ENCODE results near the gene RBM34. TPM values are rescaled to one million over a fixed set of nuclear protein-coding genes. Genes with fewer than 3 reads are reported as not detected.

The RBM34 gene
- total and polyA plus RNA-seq, 8 donors, result 9.8 to 79.7 (median 56.7) TPM; not detected in 1

- Histone ChIP-seq H3K4me1 (peaks cover 11 to 50% (median 47%) of the 10 kb centered on the region in 4 donors), H3K4me3 (peak within 1 kb of the TSS; percentile 68 to 93 (median 80)), H3K9me3 (no peaks in the 10 kb centered on the region), H3K36me3 (peaks cover 7 to 49% (median 38%) of the 10 kb centered on the region in 4 donors), H3K27ac (peak within 1 kb of the TSS; percentile 91 to 96 (median 92)), H3K27me3 (no peaks in the 10 kb centered on the region)
- peak; percentile 89 to 95 (median 89) for TF ChIP-seq POLR2AphosphoS5 (IDR thresholded peaks at IDR 0.05)
- no peak for TF ChIP-seq EP300 (IDR thresholded peaks at IDR 0.05)
- peak in 1 of 7 experiments; percentile 14 for TF ChIP-seq CTCF (IDR thresholded peaks at IDR 0.05)
- 1% methylated on average over 64 to 67 of the region's 67 CpGs for WGBS, 5 donors
- intact Hi-C loops (cut with DNase I; ENCODE audit: low total_unique reads), result no loop called here
- peak; percentile 96 to 99 for DNase-seq
Observed at GRCh38 chr1:235128456-235129328, 32.4 kb downstream of the RBM34 start, which contains the start of gene TOMM20. Gene TOMM20, minus strand, starts transcription at chr1:235128837. Its CDS starts 122 bp downstream, at chr1:235128715.

- no peak for TF ChIP-seq POLR2A (IDR thresholded peaks at IDR 0.05)
- TF ChIP-seq CTCF (IDR thresholded peaks at IDR 0.05), result no peak
- TF ChIP-seq POLR2AphosphoS5 (IDR thresholded peaks at IDR 0.05), result no peak
- no peak for TF ChIP-seq EP300 (IDR thresholded peaks at IDR 0.05)
- Histone ChIP-seq H3K9me3 (no peaks in the 10 kb centered on the region), H3K27me3 (no peaks in the 10 kb centered on the region), H3K4me1 (peaks cover 11 to 58% (median 55%) of the 10 kb centered on the region in 4 donors), H3K27ac (peak overlapping the region; percentile 91 to 96 (median 92)), H3K36me3 (peaks cover 7 to 44% (median 30%) of the 10 kb centered on the region in 4 donors), H3K4me3 (peak overlapping the region; percentile 68 to 93 (median 80))
- WGBS, 5 donors, result 1 to 2% (median 1%) methylated on average over 35 of the region's 35 CpGs
- peak in 1 of 2 donors; percentile 29 for DNase-seq
- intact Hi-C loops (cut with DNase I; ENCODE audit: low total_unique reads), result no loop called here
Observed at GRCh38 chr1:235127732-235128455, 33.2 kb downstream of the RBM34 start.

DNA sequence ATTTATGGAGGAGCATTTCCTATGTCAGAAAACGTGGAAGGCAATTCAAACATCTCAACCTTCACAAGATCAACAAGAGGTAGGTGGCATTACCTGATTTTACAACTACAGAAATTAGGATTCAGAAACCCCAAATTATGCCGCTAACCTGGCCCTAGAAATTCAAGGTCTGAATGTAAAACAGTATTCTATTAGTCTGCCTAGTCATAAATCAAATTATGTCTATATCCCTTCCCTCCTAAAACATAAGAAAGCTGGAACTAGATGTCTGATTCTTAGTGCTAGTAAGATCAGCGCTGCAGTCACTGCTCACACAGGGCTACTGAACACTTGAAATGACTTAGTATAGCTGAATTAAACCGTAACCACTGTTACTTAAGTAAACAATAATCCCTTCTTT, 33.8 kb downstream of the RBM34 start:
- DNase-seq, result no peak
- WGBS, 5 donors, result 10 to 20% (median 15%) methylated on average over 4 of the region's 4 CpGs
- Histone ChIP-seq H3K27ac (peak overlapping the region in 1 of 5 donors; percentile 93), H3K27me3 (no peaks in the 10 kb centered on the region), H3K4me3 (peak overlapping the region; percentile 68 to 93 (median 80)), H3K36me3 (peaks cover 7 to 37% (median 23%) of the 10 kb centered on the region in 4 donors), H3K4me1 (peaks cover 11 to 65% (median 59%) of the 10 kb centered on the region in 4 donors), H3K9me3 (no peaks in the 10 kb centered on the region)
- intact Hi-C loops (cut with DNase I; ENCODE audit: low total_unique reads), result no loop called here
- no peak for TF ChIP-seq POLR2A (IDR thresholded peaks at IDR 0.05)
- no peak for TF ChIP-seq CTCF (IDR thresholded peaks at IDR 0.05)
- TF ChIP-seq EP300 (IDR thresholded peaks at IDR 0.05), result no peak
- TF ChIP-seq POLR2AphosphoS5 (IDR thresholded peaks at IDR 0.05), result no peak

DNA sequence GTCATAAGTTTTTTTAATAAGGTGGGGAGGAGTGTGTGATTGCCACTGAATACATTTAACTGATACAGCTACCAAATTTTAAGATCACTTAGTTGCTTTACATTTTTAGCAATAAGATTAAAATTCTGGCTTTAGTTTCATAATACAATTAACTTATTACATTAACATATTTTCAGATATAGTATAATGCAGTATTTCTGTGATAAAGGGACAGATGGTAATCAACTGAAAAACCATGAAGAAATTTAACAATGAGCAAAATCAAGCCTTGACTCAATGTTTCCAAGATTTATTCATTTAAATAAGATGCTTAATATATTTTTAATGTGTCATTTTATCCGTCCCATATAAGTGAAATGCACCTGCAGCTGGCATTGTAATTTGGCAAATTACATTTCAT, 36.4 kb downstream of the RBM34 start:
- WGBS, 5 donors, result 59 to 73% (median 68%) methylated on average over 1 of the region's 1 CpG

More for the DNA sequence above, 36.4 kb downstream of the RBM34 start:
- no peak for DNase-seq
- Histone ChIP-seq H3K4me1 (peaks cover 11 to 73% (median 62%) of the 10 kb centered on the region in 4 donors), H3K9me3 (no peaks in the 10 kb centered on the region), H3K4me3 (no peak overlapping the region), H3K27me3 (no peaks in the 10 kb centered on the region), H3K27ac (no peak overlapping the region), H3K36me3 (peaks cover 9 to 44% (median 27%) of the 10 kb centered on the region in 4 donors)
- intact Hi-C loops (cut with DNase I; ENCODE audit: low total_unique reads), result no loop called here
- TF ChIP-seq CTCF (IDR thresholded peaks at IDR 0.05) (no peak), EP300 (IDR thresholded peaks at IDR 0.05) (no peak), POLR2A (IDR thresholded peaks at IDR 0.05) (no peak), POLR2AphosphoS5 (IDR thresholded peaks at IDR 0.05) (no peak)

Data from stomach (tissue), 9 donors.